ENCODE measurements around the gene NUMBL. TPM values are rescaled to one million over a fixed set of nuclear protein-coding genes. Genes with fewer than 3 reads are reported as not detected.

NUMBL gene
- total RNA-seq, 1 experiment from 2014 or later: 14.5 TPM

GRCh38 chr19:40681039-40681438 lies 9.4 kb downstream of the NUMBL start:
- no peaks in the 10 kb centered on the region for H3K36me3 ChIP-seq (ENCODE audit: low read depth, low read length)
- ATAC-seq: no peak

GRCh38 chr19:40677156-40677555 lies 13.3 kb downstream of the NUMBL start:
- Histone ChIP-seq H3F3A (ENCODE audit: low read length, unreplicated experiment) (no peaks in the 10 kb centered on the region), H3K4me1 (ENCODE audit: insufficient read depth, low read length) (no peaks in the 10 kb centered on the region), H3K79me2 (ENCODE audit: low read length) (no peaks in the 10 kb centered on the region), H2AFZ (ENCODE audit: low read length) (no peak overlapping the region), H3K4me3 (ENCODE audit: low read length) (no peak overlapping the region), H4K20me1 (ENCODE audit: low read length) (no peaks in the 10 kb centered on the region), H3K27ac (ENCODE audit: low read length) (no peak overlapping the region), H3K4me2 (ENCODE audit: low read length) (no peak overlapping the region), H3K36me3 (ENCODE audit: low read depth, low read length) (no peaks in the 10 kb centered on the region), H3K9ac (ENCODE audit: low read length) (no peak overlapping the region), H3K9me3 (ENCODE audit: low read length) (no peaks in the 10 kb centered on the region), H3K27me3 (ENCODE audit: low read length) (no peaks in the 10 kb centered on the region), H3K9me2 (replicated peaks; ENCODE audit: low read length) (no peaks in the 10 kb centered on the region)
- CTCF ChIA-PET: no interaction called here
- POLR2A ChIA-PET (ENCODE audit: unreplicated experiment): interaction anchor here (0.6 kb wide), 1 partner anchor 45 kb away, joined by 5 read pairs; no protein-coding TSS in a partner anchor
- no peak for ATAC-seq
- TF ChIP-seq CTCF (conservative IDR thresholded peaks at IDR 0.05; ENCODE audit: low read depth, low read length) (no peak), EZH2 (IDR thresholded peaks at IDR 0.05; ENCODE audit: low read length, unreplicated experiment) (no peak), EZH2phosphoT487 (IDR thresholded peaks at IDR 0.05; ENCODE audit: borderline replicate concordance, low read length) (no peak)
- no TSS peak for BruUV-seq (replicated peaks)
- DNase-seq: no peak
- intact Hi-C loops (cut with micrococcal nuclease): no loop called here

More at GRCh38 chr19:40681039-40681438, 9.4 kb downstream of the NUMBL start:
- Histone ChIP-seq H2AFZ (ENCODE audit: low read length) (no peak overlapping the region), H3K27me3 (ENCODE audit: low read length) (no peaks in the 10 kb centered on the region), H3K9me3 (ENCODE audit: low read length) (no peaks in the 10 kb centered on the region), H3K4me3 (ENCODE audit: low read length) (no peak overlapping the region), H3K4me1 (ENCODE audit: insufficient read depth, low read length) (no peaks in the 10 kb centered on the region), H3K4me2 (ENCODE audit: low read length) (no peak overlapping the region), H3K79me2 (ENCODE audit: low read length) (no peaks in the 10 kb centered on the region), H3K9me2 (replicated peaks; ENCODE audit: low read length) (no peaks in the 10 kb centered on the region), H4K20me1 (ENCODE audit: low read length) (no peaks in the 10 kb centered on the region), H3K27ac (ENCODE audit: low read length) (no peak overlapping the region), H3K9ac (ENCODE audit: low read length) (no peak overlapping the region), H3F3A (ENCODE audit: low read length, unreplicated experiment) (no peaks in the 10 kb centered on the region)
- intact Hi-C loops (cut with micrococcal nuclease): no loop called here
- BruUV-seq (replicated peaks): no TSS peak
- DNase-seq: no peak
- TF ChIP-seq CTCF (conservative IDR thresholded peaks at IDR 0.05; ENCODE audit: low read depth, low read length): no peak
- TF ChIP-seq EZH2 (IDR thresholded peaks at IDR 0.05; ENCODE audit: low read length, unreplicated experiment): no peak
- TF ChIP-seq EZH2phosphoT487 (IDR thresholded peaks at IDR 0.05; ENCODE audit: borderline replicate concordance, low read length): no peak
- CTCF ChIA-PET: no interaction called here
- POLR2A ChIA-PET (ENCODE audit: unreplicated experiment): no interaction called here

- no peak for ATAC-seq
- DNase-seq: no peak
- Histone ChIP-seq H2AFZ (ENCODE audit: low read length) (no peak overlapping the region), H3K36me3 (ENCODE audit: low read depth, low read length) (peaks cover 13% of the 10 kb centered on the region; the same call in 1 of the 2 replicates), H3K4me1 (ENCODE audit: insufficient read depth, low read length) (no peaks in the 10 kb centered on the region), H3K27me3 (ENCODE audit: low read length) (no peaks in the 10 kb centered on the region), H3K79me2 (ENCODE audit: low read length) (no peaks in the 10 kb centered on the region), H3K4me3 (ENCODE audit: low read length) (no peak overlapping the region), H3F3A (ENCODE audit: low read length, unreplicated experiment) (no peaks in the 10 kb centered on the region), H3K9ac (ENCODE audit: low read length) (no peak overlapping the region), H3K27ac (ENCODE audit: low read length) (no peak overlapping the region), H3K9me2 (replicated peaks; ENCODE audit: low read length) (no peaks in the 10 kb centered on the region), H3K4me2 (ENCODE audit: low read length) (no peak overlapping the region), H4K20me1 (ENCODE audit: low read length) (no peaks in the 10 kb centered on the region), H3K9me3 (ENCODE audit: low read length) (no peaks in the 10 kb centered on the region)
- ChIA-PET CTCF (no interaction called here), POLR2A (ENCODE audit: unreplicated experiment) (no interaction called here)
- no peak for TF ChIP-seq CTCF (conservative IDR thresholded peaks at IDR 0.05; ENCODE audit: low read depth, low read length)
- no peak for TF ChIP-seq EZH2phosphoT487 (IDR thresholded peaks at IDR 0.05; ENCODE audit: borderline replicate concordance, low read length)
- no peak for TF ChIP-seq EZH2 (IDR thresholded peaks at IDR 0.05; ENCODE audit: low read length, unreplicated experiment)
- no TSS peak for BruUV-seq (replicated peaks)
- intact Hi-C loops (cut with micrococcal nuclease): no loop called here
Measured at GRCh38 chr19:40674291-40674690, 16.2 kb downstream of the NUMBL start.

All from PC-3 (cell line).